ENCODE results near the gene TLE2.

The TLE2 gene

GRCh38 chr19:3020321-3020960 lies 8.6 kb downstream of the TLE2 start:
- no peaks in the 10 kb centered on the region for H3K4me1 ChIP-seq (ENCODE audit: low read depth, poor library complexity, severe bottlenecking)
- H3K79me2 ChIP-seq (ENCODE audit: insufficient read depth, low read depth) = no peaks in the 10 kb centered on the region
- TF ChIP-seq, protein P1, sequence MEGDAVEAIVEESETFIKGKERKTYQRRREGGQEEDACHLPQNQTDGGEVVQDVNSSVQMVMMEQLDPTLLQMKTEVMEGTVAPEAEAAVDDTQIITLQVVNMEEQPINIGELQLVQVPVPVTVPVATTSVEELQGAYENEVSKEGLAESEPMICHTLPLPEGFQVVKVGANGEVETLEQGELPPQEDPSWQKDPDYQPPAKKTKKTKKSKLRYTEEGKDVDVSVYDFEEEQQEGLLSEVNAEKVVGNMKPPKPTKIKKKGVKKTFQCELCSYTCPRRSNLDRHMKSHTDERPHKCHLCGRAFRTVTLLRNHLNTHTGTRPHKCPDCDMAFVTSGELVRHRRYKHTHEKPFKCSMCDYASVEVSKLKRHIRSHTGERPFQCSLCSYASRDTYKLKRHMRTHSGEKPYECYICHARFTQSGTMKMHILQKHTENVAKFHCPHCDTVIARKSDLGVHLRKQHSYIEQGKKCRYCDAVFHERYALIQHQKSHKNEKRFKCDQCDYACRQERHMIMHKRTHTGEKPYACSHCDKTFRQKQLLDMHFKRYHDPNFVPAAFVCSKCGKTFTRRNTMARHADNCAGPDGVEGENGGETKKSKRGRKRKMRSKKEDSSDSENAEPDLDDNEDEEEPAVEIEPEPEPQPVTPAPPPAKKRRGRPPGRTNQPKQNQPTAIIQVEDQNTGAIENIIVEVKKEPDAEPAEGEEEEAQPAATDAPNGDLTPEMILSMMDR (conservative IDR thresholded peaks at IDR 0.05; ENCODE audit: low read depth, low read length) = no peak
- no peak overlapping the region for H2AFZ ChIP-seq (ENCODE audit: low read depth)
- H4K20me1 ChIP-seq (ENCODE audit: insufficient read depth) = no peaks in the 10 kb centered on the region
- H3K27me3 ChIP-seq (ENCODE audit: insufficient read depth, low read depth) = peaks cover 84% of the 10 kb centered on the region
- no peaks in the 10 kb centered on the region for H3K36me3 ChIP-seq (ENCODE audit: insufficient read depth)
- H3K4me2 ChIP-seq = no peak overlapping the region
- H3K27ac ChIP-seq = no peak overlapping the region
- no peak overlapping the region for H3K9ac ChIP-seq
- H3K4me3 ChIP-seq (IDR thresholded peaks at IDR 0.05; ENCODE audit: insufficient read depth, low read depth, low read length) = no peak overlapping the region

- Histone ChIP-seq H2AFZ (ENCODE audit: low read depth) (no peak overlapping the region), H3K4me2 (no peak overlapping the region), H3K9ac (no peak overlapping the region), H3K4me1 (ENCODE audit: low read depth, poor library complexity, severe bottlenecking) (no peaks in the 10 kb centered on the region), H3K36me3 (ENCODE audit: insufficient read depth) (no peaks in the 10 kb centered on the region), H3K4me3 (IDR thresholded peaks at IDR 0.05; ENCODE audit: insufficient read depth, low read depth, low read length) (no peak overlapping the region), H3K27me3 (ENCODE audit: insufficient read depth, low read depth) (peaks cover 83% of the 10 kb centered on the region), H3K79me2 (ENCODE audit: insufficient read depth, low read depth) (no peaks in the 10 kb centered on the region), H4K20me1 (ENCODE audit: insufficient read depth) (no peaks in the 10 kb centered on the region), H3K27ac (no peak overlapping the region)
- TF ChIP-seq, protein P1 (conservative IDR thresholded peaks at IDR 0.05; ENCODE audit: low read depth, low read length) = no peak
These were observed 9.7 kb downstream of the TLE2 start for GRCh38 chr19:3019211-3019854.

DNA sequence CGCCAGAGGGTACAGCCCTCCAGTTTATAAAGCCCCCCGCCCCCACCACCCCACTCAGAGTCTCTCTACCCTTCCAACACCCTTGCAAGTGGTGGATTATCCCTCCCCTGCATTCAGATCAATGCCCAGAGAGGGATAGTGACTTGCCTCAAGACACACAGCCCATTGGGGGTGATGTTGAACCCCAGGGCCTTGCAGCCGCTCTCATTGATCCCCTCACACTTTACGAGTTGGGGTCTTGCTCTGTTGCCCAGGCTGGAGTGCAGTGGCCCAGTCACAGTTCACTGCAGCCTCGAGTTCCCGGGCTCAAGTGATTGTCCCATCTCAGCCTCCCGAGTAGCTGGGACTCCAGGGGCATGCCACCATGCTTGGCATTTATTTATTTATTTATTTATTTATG lies 11.2 kb downstream of the TLE2 start:
- Histone ChIP-seq H2AFZ (ENCODE audit: low read depth) (no peak overlapping the region), H3K4me2 (no peak overlapping the region), H3K4me1 (ENCODE audit: low read depth, poor library complexity, severe bottlenecking) (no peaks in the 10 kb centered on the region), H3K9ac (no peak overlapping the region), H3K4me3 (IDR thresholded peaks at IDR 0.05; ENCODE audit: insufficient read depth, low read depth, low read length) (no peak overlapping the region), H3K36me3 (ENCODE audit: insufficient read depth) (no peaks in the 10 kb centered on the region), H3K27me3 (ENCODE audit: insufficient read depth, low read depth) (peaks cover 83% of the 10 kb centered on the region), H3K79me2 (ENCODE audit: insufficient read depth, low read depth) (no peaks in the 10 kb centered on the region), H3K27ac (no peak overlapping the region), H4K20me1 (ENCODE audit: insufficient read depth) (no peaks in the 10 kb centered on the region)
- TF ChIP-seq, protein P1 (conservative IDR thresholded peaks at IDR 0.05; ENCODE audit: low read depth, low read length) = no peak

- TF ChIP-seq, protein P1 (conservative IDR thresholded peaks at IDR 0.05; ENCODE audit: low read depth, low read length) = no peak
- Histone ChIP-seq H3K4me2 (no peak overlapping the region), H3K36me3 (ENCODE audit: insufficient read depth) (no peaks in the 10 kb centered on the region), H4K20me1 (ENCODE audit: insufficient read depth) (no peaks in the 10 kb centered on the region), H3K27ac (no peak overlapping the region), H3K9ac (no peak overlapping the region), H3K79me2 (ENCODE audit: insufficient read depth, low read depth) (no peaks in the 10 kb centered on the region), H3K4me3 (IDR thresholded peaks at IDR 0.05; ENCODE audit: insufficient read depth, low read depth, low read length) (no peak overlapping the region), H3K4me1 (ENCODE audit: low read depth, poor library complexity, severe bottlenecking) (no peaks in the 10 kb centered on the region), H2AFZ (ENCODE audit: low read depth) (no peak overlapping the region), H3K27me3 (ENCODE audit: insufficient read depth, low read depth) (peaks cover 88% of the 10 kb centered on the region)
These were observed 13.7 kb downstream of the TLE2 start for GRCh38 chr19:3015126-3016057.
